Activated CD4-positive, alpha-beta T cell treated with anti-CD3 and anti-CD28 coated beads, Interleukin-2, amount 10 ng/mL, durations not matched to agents 24 days and 14 days (primary cell): ENCODE results near the gene COLEC12. TPM values are rescaled to one million over a fixed set of nuclear protein-coding genes. Genes with fewer than 3 reads are reported as not detected.

Source experiments
- DNase-seq: peaks from one replicate; pipeline ENCODE4 v3.0.0; 2022
- H3K27ac Mint-ChIP-seq: one replicate; pipeline ENCODE4 v1.8.0; 2022; ENCODE audit warnings: mild to moderate bottlenecking, mixed read lengths
- H3K27me3 Mint-ChIP-seq: one replicate; pipeline ENCODE4 v1.8.0; 2022; ENCODE audit warnings: mixed read lengths
- H3K36me3 Mint-ChIP-seq: one replicate; pipeline ENCODE4 v1.8.0; 2022; ENCODE audit warnings: low read depth, mild to moderate bottlenecking, mixed read lengths
- H3K4me1 Mint-ChIP-seq: one replicate; pipeline ENCODE4 v1.8.0; 2021; ENCODE audit warnings: mixed read lengths
- H3K4me3 Mint-ChIP-seq: one replicate; pipeline ENCODE4 v1.8.0; 2022; ENCODE audit warnings: mild to moderate bottlenecking, moderate library complexity, mixed read lengths
- H3K9me3 Mint-ChIP-seq: one replicate; pipeline ENCODE4 v1.8.0; 2021; ENCODE audit warnings: mixed read lengths
- intact Hi-C: fragments of 100-400 bp; cut with micrococcal nuclease; formaldehyde crosslinking; loops from one replicate; pipeline ENCODE4 v1.15.1; 2023
- total RNA-seq: library from RNA; stranded (reverse); gene quantifications from 2 replicates; pipeline ENCODE4 v1.2.3, GENCODE V29; 2022

The COLEC12 gene
- total RNA-seq, 1 donor from 2014 or later, result not detected

GRCh38 chr18:378079-378478 is 122.4 kb downstream of the COLEC12 start:
- H3K9me3 Mint-ChIP-seq, result no peaks in the 10 kb centered on the region
- H3K4me3 Mint-ChIP-seq, result no peak overlapping the region
- no peak overlapping the region for H3K27ac Mint-ChIP-seq
- peaks cover 7% of the 10 kb centered on the region for H3K27me3 Mint-ChIP-seq
- no peaks in the 10 kb centered on the region for H3K36me3 Mint-ChIP-seq
- H3K4me1 Mint-ChIP-seq, result peaks cover 3% of the 10 kb centered on the region
- no peak for DNase-seq
- intact Hi-C loops, result no loop called here

DNA sequence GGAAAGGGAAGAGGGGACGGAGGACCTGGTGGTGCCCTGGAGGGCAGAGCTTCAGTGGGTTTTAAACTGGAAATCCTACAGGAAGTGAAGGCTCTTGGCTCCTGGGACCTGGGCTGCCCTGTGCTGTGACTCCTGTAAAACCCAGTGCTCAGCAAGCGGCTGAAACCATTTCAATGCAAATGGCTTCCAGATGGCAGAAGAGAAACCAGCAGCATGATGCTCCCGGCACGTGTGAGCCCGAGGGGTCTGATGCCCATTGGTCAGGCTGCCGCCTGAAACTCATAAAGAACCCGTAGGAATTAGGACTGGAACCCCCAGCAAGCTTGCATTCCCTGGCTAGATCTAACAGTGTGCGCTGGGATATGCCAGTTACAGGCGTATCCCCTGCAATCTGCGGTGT is 123.4 kb downstream of the COLEC12 start:
- H3K36me3 Mint-ChIP-seq, result no peaks in the 10 kb centered on the region
- no peaks in the 10 kb centered on the region for H3K9me3 Mint-ChIP-seq
- no peak for DNase-seq
- H3K27ac Mint-ChIP-seq, result no peak overlapping the region
- no peak overlapping the region for H3K4me3 Mint-ChIP-seq
- H3K27me3 Mint-ChIP-seq, result peaks cover 7% of the 10 kb centered on the region
- peaks cover 3% of the 10 kb centered on the region for H3K4me1 Mint-ChIP-seq
- intact Hi-C loops, result no loop called here

DNA sequence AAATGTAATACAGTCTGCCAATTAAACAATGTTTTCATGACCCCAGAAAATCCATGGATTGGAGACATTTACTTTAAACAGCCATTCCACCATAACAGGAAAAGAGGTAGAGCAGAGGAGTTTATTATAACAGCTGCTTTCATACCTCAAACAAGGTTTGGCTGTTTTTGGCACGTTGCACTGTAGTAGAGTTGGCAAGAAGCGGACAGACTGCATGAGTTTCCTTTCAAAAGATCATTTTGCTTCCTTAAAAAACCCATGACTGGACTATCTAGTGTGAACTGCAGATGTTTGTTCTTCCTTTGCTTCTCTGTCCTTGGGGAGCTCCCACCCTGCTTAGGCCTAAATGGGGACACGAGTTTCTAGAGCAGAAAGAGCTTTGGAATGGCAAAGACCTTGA is 124.2 kb downstream of the COLEC12 start:
- no peak for DNase-seq
- H3K27ac Mint-ChIP-seq, result no peak overlapping the region
- intact Hi-C loops, result no loop called here
- peaks cover 5% of the 10 kb centered on the region for H3K27me3 Mint-ChIP-seq
- peaks cover 3% of the 10 kb centered on the region for H3K4me1 Mint-ChIP-seq
- H3K4me3 Mint-ChIP-seq, result no peak overlapping the region
- no peaks in the 10 kb centered on the region for H3K9me3 Mint-ChIP-seq
- H3K36me3 Mint-ChIP-seq, result no peaks in the 10 kb centered on the region

- no peaks in the 10 kb centered on the region for H3K9me3 Mint-ChIP-seq
- H3K27ac Mint-ChIP-seq, result no peak overlapping the region
- no peak for DNase-seq
- no peak overlapping the region for H3K4me3 Mint-ChIP-seq
- H3K36me3 Mint-ChIP-seq, result no peaks in the 10 kb centered on the region
- intact Hi-C loops, result no loop called here
- peaks cover 3% of the 10 kb centered on the region for H3K4me1 Mint-ChIP-seq
- H3K27me3 Mint-ChIP-seq, result peaks cover 5% of the 10 kb centered on the region
Observed at GRCh38 chr18:374721-375168, 125.8 kb downstream of the COLEC12 start.

GRCh38 chr18:373780-374179 is 126.7 kb downstream of the COLEC12 start:
- no peaks in the 10 kb centered on the region for H3K9me3 Mint-ChIP-seq
- no peaks in the 10 kb centered on the region for H3K4me1 Mint-ChIP-seq
- H3K36me3 Mint-ChIP-seq, result no peaks in the 10 kb centered on the region
- H3K27ac Mint-ChIP-seq, result no peak overlapping the region
- H3K4me3 Mint-ChIP-seq, result no peak overlapping the region
- peaks cover 2% of the 10 kb centered on the region for H3K27me3 Mint-ChIP-seq
- no peak for DNase-seq
- intact Hi-C loops, result no loop called here

- Mint-ChIP-seq H3K36me3 (no peaks in the 10 kb centered on the region), H3K9me3 (no peaks in the 10 kb centered on the region), H3K27ac (no peak overlapping the region), H3K4me3 (no peak overlapping the region), H3K4me1 (no peaks in the 10 kb centered on the region), H3K27me3 (no peaks in the 10 kb centered on the region)
- no peak for DNase-seq
- intact Hi-C loops, result no loop called here
Observed at GRCh38 chr18:371609-371982, 128.9 kb downstream of the COLEC12 start.

GRCh38 chr18:370751-371608 is 129.5 kb downstream of the COLEC12 start:
- no peaks in the 10 kb centered on the region for H3K4me1 Mint-ChIP-seq
- no peaks in the 10 kb centered on the region for H3K36me3 Mint-ChIP-seq
- H3K4me3 Mint-ChIP-seq, result no peak overlapping the region
- intact Hi-C loops, result no loop called here
- no peak for DNase-seq
- no peaks in the 10 kb centered on the region for H3K9me3 Mint-ChIP-seq
- H3K27me3 Mint-ChIP-seq, result no peaks in the 10 kb centered on the region
- no peak overlapping the region for H3K27ac Mint-ChIP-seq

- H3K27ac Mint-ChIP-seq, result no peak overlapping the region
- no peaks in the 10 kb centered on the region for H3K27me3 Mint-ChIP-seq
- H3K4me1 Mint-ChIP-seq, result no peaks in the 10 kb centered on the region
- no peaks in the 10 kb centered on the region for H3K36me3 Mint-ChIP-seq
- H3K9me3 Mint-ChIP-seq, result no peaks in the 10 kb centered on the region
- intact Hi-C loops, result no loop called here
- DNase-seq, result no peak
- no peak overlapping the region for H3K4me3 Mint-ChIP-seq
Observed at GRCh38 chr18:369224-370015, 131.1 kb downstream of the COLEC12 start.

GRCh38 chr18:366466-367061 is 133.9 kb downstream of the COLEC12 start:
- no peak for DNase-seq
- no peaks in the 10 kb centered on the region for H3K9me3 Mint-ChIP-seq
- H3K27ac Mint-ChIP-seq, result no peak overlapping the region
- no peaks in the 10 kb centered on the region for H3K36me3 Mint-ChIP-seq
- no peak overlapping the region for H3K4me3 Mint-ChIP-seq
- H3K4me1 Mint-ChIP-seq, result no peaks in the 10 kb centered on the region
- no peaks in the 10 kb centered on the region for H3K27me3 Mint-ChIP-seq
- intact Hi-C loops, result no loop called here

GRCh38 chr18:365651-366050 is 134.8 kb downstream of the COLEC12 start:
- no peak overlapping the region for H3K4me3 Mint-ChIP-seq
- DNase-seq, result no peak

DNA sequence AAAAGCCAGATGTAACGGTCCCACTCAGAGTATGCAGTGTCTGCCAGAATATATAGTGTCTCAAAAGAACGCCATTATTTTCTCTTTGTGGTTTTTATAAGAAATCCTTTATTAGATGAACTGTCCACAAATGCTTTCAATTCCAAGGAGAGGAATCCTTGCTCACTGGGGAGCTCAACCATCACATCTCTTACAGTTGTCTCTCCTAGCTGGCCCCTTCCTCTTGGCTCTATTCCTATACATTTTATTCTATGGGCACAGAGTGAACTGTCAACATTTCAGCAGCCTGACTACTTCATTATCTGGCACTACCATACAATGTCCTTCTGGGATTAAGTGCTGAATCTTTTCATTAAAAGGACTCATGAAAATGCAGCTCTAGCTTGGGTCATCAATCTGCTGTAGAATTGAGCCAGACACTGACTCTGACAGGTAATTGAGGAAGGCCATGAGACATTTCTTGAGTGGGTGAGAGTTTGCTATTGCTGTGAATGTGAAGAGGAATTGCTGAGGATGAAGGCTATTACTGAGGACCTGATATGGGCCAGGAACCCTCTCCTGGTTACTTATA is 136.2 kb downstream of the COLEC12 start:
- Mint-ChIP-seq H3K36me3 (no peaks in the 10 kb centered on the region), H3K9me3 (no peaks in the 10 kb centered on the region), H3K4me3 (no peak overlapping the region), H3K27ac (no peak overlapping the region), H3K27me3 (no peaks in the 10 kb centered on the region), H3K4me1 (no peaks in the 10 kb centered on the region)
- intact Hi-C loops, result no loop called here
- DNase-seq, result no peak

More at GRCh38 chr18:365651-366050, 134.8 kb downstream of the COLEC12 start:
- no peaks in the 10 kb centered on the region for H3K36me3 Mint-ChIP-seq
- no peaks in the 10 kb centered on the region for H3K27me3 Mint-ChIP-seq
- no peak overlapping the region for H3K27ac Mint-ChIP-seq
- intact Hi-C loops, result no loop called here
- H3K4me1 Mint-ChIP-seq, result no peaks in the 10 kb centered on the region
- no peaks in the 10 kb centered on the region for H3K9me3 Mint-ChIP-seq

- no peaks in the 10 kb centered on the region for H3K4me1 Mint-ChIP-seq
- H3K9me3 Mint-ChIP-seq, result no peaks in the 10 kb centered on the region
- intact Hi-C loops, result no loop called here
- DNase-seq, result no peak
- no peak overlapping the region for H3K4me3 Mint-ChIP-seq
- H3K27me3 Mint-ChIP-seq, result no peaks in the 10 kb centered on the region
- H3K27ac Mint-ChIP-seq, result no peak overlapping the region
- H3K36me3 Mint-ChIP-seq, result no peaks in the 10 kb centered on the region
Observed at GRCh38 chr18:363301-364085, 137.0 kb downstream of the COLEC12 start.
